Memory B cell (primary cell): ENCODE measurements around the gene PQBP1.
"Not testable (repeated sequence)": the region's sequence is repeated elsewhere in the genome, so short reads cannot be mapped to it uniquely, and the experiment has no call there.

Source experiments
- ATAC-seq: fragments of 150-1000 bp; cut with Tn5 transposase; 2 replicates; pipeline ENCODE4 v1.10.0; 2021; ENCODE audit warnings: low read depth, mild to moderate bottlenecking, moderate library complexity
- DNase-seq, 2 donors: peaks; one replicate each; pipeline ENCODE4 v3.0.0; 2022; ENCODE audit warnings: low spot score in 2 of 2
- H3K27ac Mint-ChIP-seq: one replicate; pipeline ENCODE4 v1.8.0; 2022; ENCODE audit warnings: mild to moderate bottlenecking, moderate library complexity, mixed read lengths
- H3K27me3 Mint-ChIP-seq: one replicate; pipeline ENCODE4 v1.8.0; 2022; ENCODE audit warnings: mixed read lengths
- H3K36me3 Mint-ChIP-seq: one replicate; pipeline ENCODE4 v1.8.0; 2022; ENCODE audit warnings: mild to moderate bottlenecking, mixed read lengths
- H3K4me1 Mint-ChIP-seq: one replicate; pipeline ENCODE4 v1.8.0; 2022; ENCODE audit warnings: mixed read lengths
- H3K4me3 Mint-ChIP-seq: one replicate; pipeline ENCODE4 v1.8.0; 2022; ENCODE audit warnings: mild to moderate bottlenecking, moderate library complexity, mixed read lengths
- H3K9me3 Mint-ChIP-seq: one replicate; pipeline ENCODE4 v1.8.0; 2022; ENCODE audit warnings: mixed read lengths

Gene PQBP1, protein sequence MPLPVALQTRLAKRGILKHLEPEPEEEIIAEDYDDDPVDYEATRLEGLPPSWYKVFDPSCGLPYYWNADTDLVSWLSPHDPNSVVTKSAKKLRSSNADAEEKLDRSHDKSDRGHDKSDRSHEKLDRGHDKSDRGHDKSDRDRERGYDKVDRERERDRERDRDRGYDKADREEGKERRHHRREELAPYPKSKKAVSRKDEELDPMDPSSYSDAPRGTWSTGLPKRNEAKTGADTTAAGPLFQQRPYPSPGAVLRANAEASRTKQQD

DNA sequence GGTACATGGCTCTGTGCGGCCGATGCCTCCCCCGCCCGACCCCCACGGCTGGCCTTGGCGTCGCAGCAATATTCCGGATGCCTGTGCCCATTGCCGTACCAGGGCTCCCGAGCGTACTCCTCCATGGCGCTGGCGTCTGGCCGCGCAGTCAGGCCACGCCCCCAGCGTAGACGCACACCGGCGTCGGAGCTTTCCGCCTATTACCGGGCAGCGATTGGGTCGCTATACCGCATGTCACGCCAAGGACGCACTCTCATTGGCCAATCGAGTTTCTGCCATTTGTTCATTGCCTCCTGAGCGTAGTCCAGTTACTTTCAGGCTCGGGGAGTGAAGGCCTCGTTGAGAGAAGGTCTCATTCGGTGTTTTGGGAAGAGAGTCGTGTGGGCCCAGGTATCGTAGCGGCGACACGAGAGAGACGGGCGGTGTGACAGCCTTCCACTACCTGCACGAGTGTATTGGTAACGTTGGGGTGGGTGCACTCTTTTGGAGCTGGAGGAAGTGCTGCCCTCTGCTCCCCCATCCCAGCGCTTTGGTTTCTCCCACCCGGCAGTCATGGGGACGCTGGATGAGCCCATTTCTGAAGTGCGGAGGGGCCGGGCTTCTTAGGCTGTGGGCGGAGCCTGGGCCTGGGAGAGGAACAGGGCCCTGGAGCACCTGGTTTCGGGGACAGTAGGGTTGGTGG lies at the start of gene PQBP1, which contains the start of gene TIMM17B:
Gene PQBP1 (plus strand): TSS at position 306 of the 682 bp plus-strand sequence. CDS start 580 bp downstream, outside the sequence.
Gene TIMM17B (minus strand): TSS at position 144 of the 682 bp plus-strand sequence. CDS start 19 bp downstream, at position 125.
- DNase-seq = peak; percentile 75 to 84
- Mint-ChIP-seq H3K4me3 (peak within 1 kb of the TSS; percentile 94), H3K4me1 (peaks cover 12% of the 10 kb centered on the region), H3K27ac (peak within 1 kb of the TSS; percentile 93), H3K27me3 (no peaks in the 10 kb centered on the region), H3K9me3 (no peaks in the 10 kb centered on the region), H3K36me3 (peaks cover 10% of the 10 kb centered on the region)
- peak; percentile 83 for ATAC-seq

DNA sequence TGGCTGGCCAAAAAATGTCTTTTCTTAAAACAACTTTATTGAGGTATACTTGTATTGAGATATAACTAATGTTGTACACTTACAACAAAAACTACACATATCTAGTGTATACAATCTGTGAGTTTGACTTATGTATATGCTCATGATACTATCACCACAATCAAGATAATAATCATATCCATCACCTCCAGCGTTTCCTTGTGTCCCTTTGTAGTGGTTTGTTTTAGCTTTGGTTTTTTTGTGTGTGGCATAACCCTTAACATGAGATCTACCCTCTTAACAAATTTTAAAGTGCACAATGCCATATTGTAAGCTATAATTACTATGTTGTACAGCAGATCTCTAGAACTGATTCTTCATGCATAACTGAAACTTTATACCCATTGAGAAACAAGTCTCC lies 48.9 kb upstream of the PQBP1 start:
- no peak overlapping the region for H3K27ac Mint-ChIP-seq
- peaks cover under 1% of the 10 kb centered on the region for H3K27me3 Mint-ChIP-seq
- no peak overlapping the region for H3K4me3 Mint-ChIP-seq
- no peaks in the 10 kb centered on the region for H3K9me3 Mint-ChIP-seq
- no peak for DNase-seq
- no peak for ATAC-seq
- peaks cover 4% of the 10 kb centered on the region for H3K4me1 Mint-ChIP-seq
- peaks cover 2% of the 10 kb centered on the region for H3K36me3 Mint-ChIP-seq

DNA sequence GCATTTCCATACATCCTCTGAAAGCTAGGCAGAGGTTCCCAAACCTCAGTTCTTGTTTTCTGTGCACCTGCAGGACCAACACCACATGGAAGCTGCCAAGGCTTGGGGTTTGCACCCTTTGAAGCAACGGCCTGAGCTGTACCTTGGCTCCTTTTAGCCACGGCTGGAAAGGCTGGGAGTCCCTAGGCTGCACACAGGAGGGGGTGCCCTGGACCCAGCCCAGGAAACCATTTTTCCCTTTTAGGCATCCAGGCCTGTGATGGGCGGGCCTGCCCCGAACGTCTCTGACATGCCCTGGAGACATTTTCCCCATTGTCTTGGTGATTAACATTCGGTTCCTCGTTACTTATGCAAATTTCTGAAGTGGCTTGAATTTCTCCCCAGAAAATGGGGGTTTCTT lies 44.9 kb upstream of the PQBP1 start:
- Mint-ChIP-seq H3K36me3 (peaks cover 2% of the 10 kb centered on the region), H3K27me3 (peaks cover 6% of the 10 kb centered on the region), H3K4me1 (peaks cover 7% of the 10 kb centered on the region), H3K27ac (no peak overlapping the region), H3K9me3 (no peaks in the 10 kb centered on the region), H3K4me3 (no peak overlapping the region)
- DNase-seq (no peak), ATAC-seq (no peak)

DNA sequence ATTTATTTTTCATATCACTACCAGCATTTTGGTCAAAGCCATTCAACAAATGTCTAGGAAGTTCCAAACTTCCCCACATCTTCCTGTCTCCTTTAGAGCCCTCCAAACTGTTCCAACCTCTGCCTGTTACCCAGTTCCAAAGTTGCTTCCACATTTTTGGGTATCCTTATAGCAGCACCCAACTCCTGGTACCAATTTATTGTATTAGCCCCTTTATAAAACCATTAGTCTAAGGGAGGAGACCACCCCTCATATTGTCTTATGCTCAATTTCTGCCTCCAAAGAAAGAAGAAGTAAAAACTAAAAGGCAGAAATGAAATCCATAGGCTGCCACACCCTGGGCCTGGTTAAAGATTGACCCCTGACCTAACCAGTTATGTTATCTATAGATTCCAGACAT lies 44.2 kb upstream of the PQBP1 start:
- H3K27ac Mint-ChIP-seq, DNase-seq, ATAC-seq, H3K9me3 Mint-ChIP-seq, H3K27me3 Mint-ChIP-seq, H3K4me3 Mint-ChIP-seq, H3K36me3 Mint-ChIP-seq, H3K4me1 Mint-ChIP-seq: not testable (repeated sequence)

DNA sequence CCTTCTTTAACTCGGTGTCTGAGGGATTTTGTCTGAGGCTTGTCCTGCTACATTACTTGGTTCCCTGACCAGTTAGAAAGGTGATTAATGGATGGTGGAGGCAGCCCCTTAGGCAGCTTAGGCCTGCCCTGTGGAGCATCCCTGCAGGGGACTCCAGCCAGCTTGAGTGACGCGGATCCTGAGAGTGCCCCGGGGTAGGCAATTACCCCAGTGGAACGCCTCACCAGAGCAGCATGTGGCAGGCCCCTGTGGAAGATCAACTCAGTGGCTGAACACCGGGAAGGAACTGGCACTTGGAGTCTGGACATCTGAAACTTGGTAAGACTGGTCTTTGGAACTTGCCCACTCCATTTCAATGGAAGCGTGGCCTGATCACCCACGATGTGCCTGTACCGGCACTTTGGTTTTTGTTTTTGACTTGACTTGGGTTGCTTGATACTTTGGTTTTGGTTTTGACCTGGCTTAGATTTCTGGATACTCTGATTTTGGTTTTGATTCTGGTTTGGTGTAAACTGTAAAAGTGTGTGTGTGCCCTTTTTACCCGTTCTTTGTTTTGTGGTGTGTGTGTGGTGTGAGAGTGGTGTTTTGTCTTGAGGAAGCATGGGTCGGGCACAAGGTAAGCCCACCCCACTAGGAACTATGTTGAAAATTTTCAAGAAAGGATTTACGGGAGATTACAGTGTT lies 43.5 kb upstream of the PQBP1 start:
- not testable (repeated sequence) for H3K9me3 Mint-ChIP-seq

DNA sequence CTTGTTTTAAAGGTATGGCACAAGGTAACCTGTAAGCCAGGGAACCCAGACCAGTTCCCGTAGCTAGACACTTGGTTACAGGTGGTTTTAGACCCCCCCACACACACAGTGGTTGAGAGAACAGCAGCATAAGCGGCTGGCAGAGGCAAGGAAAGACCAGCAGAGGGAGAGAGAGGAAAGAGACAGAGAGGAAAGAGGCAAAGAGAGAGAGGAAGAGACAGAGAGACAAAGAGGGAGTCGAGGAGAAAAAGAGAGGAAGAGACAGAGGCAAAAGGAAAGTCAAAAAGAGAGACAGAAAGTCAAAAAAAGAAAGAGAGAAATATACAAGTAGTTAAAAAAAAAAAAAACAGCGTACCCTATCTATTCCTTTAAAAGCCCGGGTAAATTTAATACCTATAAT lies 42.8 kb upstream of the PQBP1 start:
- Mint-ChIP-seq H3K9me3 (no peaks in the 10 kb centered on the region), H3K4me1 (peaks cover 7% of the 10 kb centered on the region), H3K4me3 (no peak overlapping the region), H3K36me3 (peaks cover 2% of the 10 kb centered on the region), H3K27me3 (peaks cover 6% of the 10 kb centered on the region), H3K27ac (no peak overlapping the region)
- ATAC-seq (no peak), DNase-seq (no peak)

More for the DNA sequence above, 43.5 kb upstream of the PQBP1 start:
- DNase-seq, H3K36me3 Mint-ChIP-seq, H3K4me1 Mint-ChIP-seq, H3K27me3 Mint-ChIP-seq, H3K27ac Mint-ChIP-seq, H3K4me3 Mint-ChIP-seq, ATAC-seq: not testable (repeated sequence)

DNA sequence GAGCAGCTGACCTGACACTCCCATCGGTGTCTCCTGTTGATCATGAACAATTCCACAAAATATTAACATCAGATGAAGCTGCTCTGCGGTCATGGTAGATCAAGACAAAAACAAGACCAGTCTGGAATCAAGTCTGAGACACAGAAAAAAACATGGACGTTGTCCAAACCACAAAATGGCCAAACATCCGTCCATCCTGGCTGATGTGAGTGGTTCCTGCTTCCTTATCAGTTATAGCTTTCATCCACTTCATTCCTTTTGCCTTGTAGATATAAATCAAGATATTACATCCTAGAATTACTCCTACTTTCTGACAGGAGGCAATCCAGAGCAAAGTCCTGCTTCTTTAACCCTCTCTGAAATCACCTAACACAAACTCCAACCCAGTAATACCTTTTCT lies 33.5 kb upstream of the PQBP1 start:
- ATAC-seq = no peak
- DNase-seq = no peak
- Mint-ChIP-seq H3K36me3 (no peaks in the 10 kb centered on the region), H3K9me3 (no peaks in the 10 kb centered on the region), H3K4me3 (no peak overlapping the region), H3K27me3 (peaks cover 4% of the 10 kb centered on the region), H3K4me1 (no peaks in the 10 kb centered on the region), H3K27ac (no peak overlapping the region)

DNA sequence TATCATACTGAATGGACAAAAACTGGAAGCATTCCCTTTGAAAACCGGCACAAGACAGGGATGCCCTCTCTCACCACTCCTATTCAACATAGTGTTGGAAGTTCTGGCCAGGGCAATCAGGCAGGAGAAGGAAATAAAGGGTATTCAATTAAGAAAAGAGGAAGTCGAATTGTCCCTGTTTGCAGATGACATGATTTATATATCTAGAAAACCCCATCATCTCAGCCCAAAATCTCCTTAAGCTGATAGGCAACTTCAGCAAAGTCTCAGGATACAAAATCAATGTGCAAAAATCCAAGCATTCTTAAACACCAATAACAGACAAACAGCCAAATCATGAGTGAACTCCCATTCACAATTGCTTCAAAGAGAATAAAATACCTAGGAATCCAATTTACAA lies 25.7 kb upstream of the PQBP1 start:
- not testable (repeated sequence) for H3K27me3 Mint-ChIP-seq, H3K36me3 Mint-ChIP-seq, DNase-seq, ATAC-seq, H3K9me3 Mint-ChIP-seq, H3K27ac Mint-ChIP-seq, H3K4me3 Mint-ChIP-seq, H3K4me1 Mint-ChIP-seq

DNA sequence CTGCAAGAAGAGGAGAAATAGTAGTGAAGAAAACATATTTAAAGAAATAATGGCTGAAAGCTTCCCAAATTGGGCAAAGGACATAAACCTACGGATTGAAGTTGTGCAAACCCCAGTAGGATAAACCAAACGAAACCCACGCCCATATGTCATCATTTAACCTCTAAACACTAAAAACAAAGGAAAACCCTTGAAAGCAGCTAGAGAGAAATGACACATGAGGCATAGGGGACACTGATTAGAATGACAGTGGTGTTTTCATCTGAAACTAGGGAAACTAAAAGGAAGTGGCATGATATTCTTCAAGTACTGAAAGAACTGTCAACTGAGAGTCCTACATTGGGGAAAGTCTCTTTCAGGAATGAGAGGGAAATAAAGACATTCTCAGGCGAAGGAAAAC lies 20.8 kb upstream of the PQBP1 start:
- H3K27ac Mint-ChIP-seq, ATAC-seq, H3K36me3 Mint-ChIP-seq, H3K27me3 Mint-ChIP-seq, H3K9me3 Mint-ChIP-seq, H3K4me1 Mint-ChIP-seq, H3K4me3 Mint-ChIP-seq, DNase-seq: not testable (repeated sequence)

DNA sequence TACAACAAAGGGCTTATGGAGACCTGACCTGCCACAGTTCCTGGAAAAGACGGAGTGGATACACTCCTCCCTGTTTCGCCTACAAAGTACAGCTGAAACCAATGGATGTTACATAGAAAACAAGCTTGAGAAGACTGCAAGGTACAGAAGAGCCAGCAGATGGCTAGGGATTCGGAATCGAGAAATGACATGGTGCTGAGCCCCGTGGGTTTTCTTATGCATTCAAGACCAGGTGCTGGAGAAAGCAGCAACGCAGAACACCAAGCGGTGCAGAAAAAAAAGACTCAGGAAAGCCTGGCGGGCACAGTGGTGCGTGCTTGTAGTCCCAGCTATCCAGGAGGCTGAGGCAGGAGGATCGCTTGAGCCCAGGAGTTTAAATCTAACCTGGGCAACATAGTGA lies 14.0 kb upstream of the PQBP1 start:
- Mint-ChIP-seq H3K27me3 (no peaks in the 10 kb centered on the region), H3K4me3 (no peak overlapping the region), H3K9me3 (no peaks in the 10 kb centered on the region), H3K27ac (no peak overlapping the region), H3K4me1 (no peaks in the 10 kb centered on the region), H3K36me3 (no peaks in the 10 kb centered on the region)
- ATAC-seq (no peak), DNase-seq (no peak)

DNA sequence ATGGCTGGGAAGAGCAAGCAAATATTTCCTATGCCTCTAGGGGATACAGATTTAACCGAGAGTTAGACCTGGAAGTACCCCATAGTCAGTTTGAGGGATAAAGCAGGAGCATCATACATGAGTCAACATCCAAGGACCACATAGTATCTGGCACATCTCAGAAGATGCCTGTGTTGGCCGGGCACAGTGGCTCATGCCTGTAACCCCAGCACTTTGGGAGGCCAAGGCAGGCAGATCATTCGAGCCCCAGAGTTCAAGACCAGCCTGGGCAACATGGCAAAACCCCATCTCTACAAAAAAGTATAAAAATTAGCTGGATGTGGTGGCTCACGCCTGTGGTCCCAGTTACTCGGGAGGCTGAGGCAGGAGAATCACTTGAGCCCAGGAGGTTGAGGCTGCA lies 11.1 kb upstream of the PQBP1 start:
- not testable (repeated sequence) for H3K36me3 Mint-ChIP-seq, H3K27me3 Mint-ChIP-seq, H3K9me3 Mint-ChIP-seq, H3K4me1 Mint-ChIP-seq, H3K27ac Mint-ChIP-seq, H3K4me3 Mint-ChIP-seq, ATAC-seq, DNase-seq

DNA sequence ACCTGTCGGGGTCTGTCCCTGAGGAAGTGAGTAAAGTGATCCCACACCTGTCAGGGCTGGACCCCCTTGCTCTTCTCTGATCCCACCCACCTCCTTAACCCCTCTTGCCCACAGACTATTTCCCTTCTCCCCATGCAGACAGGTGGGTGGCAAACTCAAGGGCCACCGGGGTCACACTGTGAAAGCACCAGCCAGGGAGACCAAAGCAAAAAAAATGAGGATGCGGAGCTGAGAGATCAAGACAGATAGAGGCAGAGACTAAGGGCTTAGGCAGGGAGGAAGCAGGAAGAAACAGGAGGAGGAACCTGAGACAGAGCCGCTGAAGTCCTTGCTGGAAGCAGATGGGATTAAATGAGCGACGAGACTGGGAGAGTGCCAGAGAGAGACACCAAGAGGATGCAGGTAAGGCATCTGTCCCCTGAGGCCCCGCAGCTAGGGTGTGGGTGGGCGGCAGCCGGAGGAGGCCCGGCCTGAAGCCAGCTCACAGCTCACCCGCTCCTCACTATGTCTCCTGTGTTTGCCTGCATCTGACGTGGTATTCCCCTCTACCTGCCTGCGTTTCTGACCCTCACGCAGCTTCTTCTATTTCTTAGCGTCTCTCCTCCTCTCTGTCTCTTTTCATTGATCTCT lies 7.3 kb upstream of the PQBP1 start:
- DNase-seq = no peak
- peaks cover 5% of the 10 kb centered on the region for H3K36me3 Mint-ChIP-seq
- H3K27ac Mint-ChIP-seq = peak overlapping the region; percentile 37
- H3K4me1 Mint-ChIP-seq = peaks cover 15% of the 10 kb centered on the region
- H3K9me3 Mint-ChIP-seq = no peaks in the 10 kb centered on the region
- H3K4me3 Mint-ChIP-seq = peak overlapping the region; percentile 90
- ATAC-seq = no peak
- H3K27me3 Mint-ChIP-seq = peaks cover 1% of the 10 kb centered on the region

DNA sequence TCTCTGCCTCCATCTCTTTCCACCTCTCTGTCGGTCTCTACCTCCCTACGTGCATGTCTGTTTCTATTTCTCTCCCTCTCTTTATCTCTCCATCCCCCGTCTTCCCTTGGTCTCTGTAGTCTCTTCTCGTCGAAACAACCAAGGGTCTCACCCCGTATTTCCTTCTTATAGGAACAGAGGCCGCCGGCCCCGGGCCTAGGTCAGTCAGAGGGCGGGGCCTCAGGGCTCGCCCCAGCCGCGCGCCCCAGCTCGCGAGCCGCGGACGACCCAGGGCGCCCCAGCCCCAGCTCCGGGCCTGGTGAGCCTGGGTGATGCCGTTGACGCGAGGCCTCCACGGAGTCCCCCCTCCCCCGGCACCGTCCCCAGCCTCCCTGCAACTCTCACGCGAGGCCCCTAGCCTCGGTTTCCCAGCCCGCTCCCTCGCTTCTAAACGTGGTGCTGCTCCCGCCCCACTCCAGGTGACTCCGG lies 6.8 kb upstream of the PQBP1 start:
- ATAC-seq = peak; percentile 26
- no peaks in the 10 kb centered on the region for H3K9me3 Mint-ChIP-seq
- H3K36me3 Mint-ChIP-seq = peaks cover 5% of the 10 kb centered on the region
- H3K27me3 Mint-ChIP-seq = peaks cover 1% of the 10 kb centered on the region
- peak overlapping the region; percentile 37 for H3K27ac Mint-ChIP-seq
- peak overlapping the region; percentile 90 for H3K4me3 Mint-ChIP-seq
- peaks cover 16% of the 10 kb centered on the region for H3K4me1 Mint-ChIP-seq
- DNase-seq = no peak
